ENCODE measurements around the gene PYGO2.

- TF ChIP-seq TAF1 (IDR thresholded peaks at IDR 0.05; ENCODE audit: borderline replicate concordance, low read depth, low read length) (no peak), POLR2AphosphoS5 (IDR thresholded peaks at IDR 0.05; ENCODE audit: low read depth, low read length) (no peak)
Measured at GRCh38 chr1:154990276-154990675, 28.7 kb upstream of the PYGO2 start.
